Muscle of back (tissue), 11 donors: ENCODE measurements around the gene TRPT1. TPM values are rescaled to one million over a fixed set of nuclear protein-coding genes. Genes with fewer than 3 reads are reported as not detected.
A peak's percentile ranks its signal among the peaks of the same experiment; 100 is the strongest.

Experiments used
- DNase-seq, 3 donors: peaks; one replicate each; pipeline versions ENCODE4 v3.0.0 to v3.0.0-alpha.2; 2013
- polyA plus RNA-seq, 10 donors: library from polyadenylated mRNA; unstranded; fragments of 120-200 nt; gene quantifications; one replicate each; pipeline ENCODE4 v1.2.1, GENCODE V29; 2013; ENCODE audit not compliant: insufficient read length in 10 of 10

Gene TRPT1
- polyA plus RNA-seq, 10 donors, result 34.5 to 80.5 (median 64.2) TPM

- no peak for DNase-seq
Observed at GRCh38 chr11:64231546-64231945, 5.6 kb upstream of the TRPT1 start.

- no peak for DNase-seq
Observed at GRCh38 chr11:64230985-64231365, 5.0 kb upstream of the TRPT1 start.

- DNase-seq, result peak; percentile 91 to 96 (median 93)
Observed at GRCh38 chr11:64230171-64230984, 4.4 kb upstream of the TRPT1 start, which contains the start of gene DNAJC4. Gene DNAJC4, plus strand, starts transcription at chr11:64230548. Its CDS starts 307 bp downstream, at chr11:64230855.

- DNase-seq, result no peak
Observed at GRCh38 chr11:64229744-64230170, 3.8 kb upstream of the TRPT1 start.

GRCh38 chr11:64229090-64229743 is 3.2 kb upstream of the TRPT1 start:
- DNase-seq, result peak in 1 of 3 donors; percentile 16

GRCh38 chr11:64227405-64227956 is 1.5 kb upstream of the TRPT1 start:
- DNase-seq, result peak in 1 of 3 donors; percentile 23

- peak in 1 of 3 donors; percentile 70 for DNase-seq
Observed at GRCh38 chr11:64226507-64227051, 593 bp upstream of the TRPT1 start.

GRCh38 chr11:64224891-64225607 is 937 bp downstream of the TRPT1 start:
- no peak for DNase-seq

- DNase-seq, result peak in 1 of 3 donors; percentile 10
Observed at GRCh38 chr11:64224151-64224890, 1.7 kb downstream of the TRPT1 start.

- DNase-seq, result peak in 1 of 3 donors; percentile 30
Observed at GRCh38 chr11:64223001-64223651, 2.9 kb downstream of the TRPT1 start.

- DNase-seq, result no peak
Observed at GRCh38 chr11:64222651-64223000, 3.4 kb downstream of the TRPT1 start.

- no peak for DNase-seq
Observed at GRCh38 chr11:64220798-64221197, 5.2 kb downstream of the TRPT1 start.

- no peak for DNase-seq
Observed at GRCh38 chr11:64220271-64220670, 5.7 kb downstream of the TRPT1 start.

GRCh38 chr11:64219755-64220154 is 6.2 kb downstream of the TRPT1 start:
- DNase-seq, result no peak

GRCh38 chr11:64219354-64219684 is 6.7 kb downstream of the TRPT1 start:
- no peak for DNase-seq

GRCh38 chr11:64218628-64219353 is 7.2 kb downstream of the TRPT1 start:
- DNase-seq, result peak in 1 of 3 donors; percentile 15

GRCh38 chr11:64216879-64217278 is 9.1 kb downstream of the TRPT1 start:
- no peak for DNase-seq

- no peak for DNase-seq
Observed at GRCh38 chr11:64211181-64211872, 14.7 kb downstream of the TRPT1 start.

GRCh38 chr11:64210301-64211020 is 15.5 kb downstream of the TRPT1 start:
- no peak for DNase-seq
